Common myeloid progenitor, CD34-positive (primary cell): ENCODE measurements around the gene TAB2.
"Not testable (repeated sequence)": the region's sequence is repeated elsewhere in the genome, so short reads cannot be mapped to it uniquely, and the experiment has no call there.

Experiments used
- CTCF ChIA-PET: fragments of 350-600 bp; sonication (Branson Sonifier 250); formaldehyde crosslinking; loops from one replicate; lab custom pipeline; 2021; ENCODE audit warnings: antibody characterized with exemption; lab: Charles Lee
- POLR2A ChIA-PET: fragments of 350-600 bp; sonication (Branson Sonifier 250); formaldehyde crosslinking; loops from one replicate; lab custom pipeline; 2021; ENCODE audit warnings: antibody characterized with exemption; lab: Charles Lee
- DNase-seq, 3 donors: peaks; one replicate each; pipeline versions ENCODE4 v3.0.0 to v3.0.0-alpha.2; 2013
- H3K27ac ChIP-seq, 2 experiments: 1 replicate in 1 of 2; 2 replicates in 1 of 2; pipeline ENCODE4 v1.7.0; 2013; ENCODE audit warnings: inconsistent platforms in 2 of 2, low read length in 2 of 2, mild to moderate bottlenecking in 2 of 2, low read depth in 1 of 2, moderate library complexity in 1 of 2; ENCODE audit not compliant: severe bottlenecking in 2 of 2, insufficient read depth in 1 of 2, poor library complexity in 1 of 2
- H3K27me3 ChIP-seq, 5 experiments: replicated peaks in 2 of 5; 1 replicate in 3 of 5; 2 replicates in 2 of 5; pipeline versions ENCODE4 v1.6.1 to v1.7.0; 2013; ENCODE audit warnings: low read length in 4 of 5, mild to moderate bottlenecking in 2 of 5, moderate library complexity in 2 of 5, inconsistent platforms in 1 of 5; ENCODE audit not compliant: insufficient read depth in 5 of 5, control insufficient read depth in 4 of 5
- H3K36me3 ChIP-seq, 4 experiments: 1 replicate in 2 of 4; 2 replicates in 2 of 4; pipeline versions ENCODE4 v1.6.1 to v1.7.0; 2013; ENCODE audit warnings: low read length in 3 of 4, control low read depth in 1 of 4, mild to moderate bottlenecking in 1 of 4; ENCODE audit not compliant: control insufficient read depth in 4 of 4, insufficient read depth in 4 of 4
- H3K4me1 ChIP-seq, 4 experiments: 1 replicate in 3 of 4; 2 replicates in 1 of 4; pipeline versions ENCODE4 v1.6.1 to v1.7.1; 2013; ENCODE audit warnings: low read length in 3 of 4, mild to moderate bottlenecking in 3 of 4, control low read depth in 1 of 4, inconsistent platforms in 1 of 4, moderate library complexity in 1 of 4; ENCODE audit not compliant: control insufficient read depth in 4 of 4, insufficient read depth in 4 of 4; ENCODE audit errors: control extremely low read depth in 1 of 4
- H3K4me3 ChIP-seq, 7 experiments: 1 replicate in 4 of 7; 2 replicates in 3 of 7; pipeline versions ENCODE4 v1.5.1 to v1.7.0; 2013; ENCODE audit warnings: mild to moderate bottlenecking in 7 of 7, low read length in 6 of 7, moderate library complexity in 6 of 7, inconsistent platforms in 2 of 7, low read depth in 2 of 7, control low read depth in 1 of 7; ENCODE audit not compliant: insufficient read depth in 4 of 7, control insufficient read depth in 1 of 7; ENCODE audit errors: extremely low read depth in 1 of 7
- H3K9me3 ChIP-seq, 5 experiments: 1 replicate in 4 of 5; 2 replicates in 1 of 5; pipeline versions ENCODE4 v1.6.1 to v1.7.1; 2013; ENCODE audit warnings: low read length in 4 of 5, mild to moderate bottlenecking in 2 of 5, inconsistent platforms in 1 of 5, low read depth in 1 of 5, moderate library complexity in 1 of 5; ENCODE audit not compliant: control insufficient read depth in 4 of 5, insufficient read depth in 2 of 5; ENCODE audit errors: control extremely low read depth in 1 of 5
- WGBS: methylation state at CpG from one replicate; pipeline ENCODE4 v1.1.5; 2013; ENCODE audit not compliant: insufficient coverage; 5-methylcytosine and 5-hydroxymethylcytosine counted together

TAB2 gene

GRCh38 chr6:149440735-149441671 lies 123.5 kb downstream of the TAB2 start:
- H3K4me1 ChIP-seq = no peaks in the 10 kb centered on the region
- peak in 2 of 3 donors; percentile 37 to 46 for DNase-seq
- no peaks in the 10 kb centered on the region for H3K27me3 ChIP-seq
- ChIA-PET POLR2A (no interaction called here), CTCF (interaction anchor here (1.0 to 2.6 kb wide), 4 partner anchors 9 to 396 kb away, joined by 3 to 10 read pairs (median 6); no protein-coding TSS in a partner anchor)
- WGBS = 90% methylated on average over 14 of the region's 16 CpGs
- H3K4me3 ChIP-seq = no peak overlapping the region
- no peak overlapping the region for H3K27ac ChIP-seq
- no peaks in the 10 kb centered on the region for H3K9me3 ChIP-seq
- H3K36me3 ChIP-seq = no peaks in the 10 kb centered on the region

GRCh38 chr6:149441740-149442139 lies 124.2 kb downstream of the TAB2 start:
- Histone ChIP-seq H3K27me3 (peaks cover 0 to 1% (median 0%) of the 10 kb centered on the region in 5 experiments), H3K36me3 (no peaks in the 10 kb centered on the region), H3K27ac (no peak overlapping the region), H3K4me3 (no peak overlapping the region), H3K4me1 (no peaks in the 10 kb centered on the region), H3K9me3 (no peaks in the 10 kb centered on the region)
- 99% methylated on average over 7 of the region's 9 CpGs for whole genome bisulfite sequencing
- ChIA-PET POLR2A (no interaction called here), CTCF (interaction anchor here (1.2 to 2.6 kb wide), 3 partner anchors 10 to 16 kb away, joined by 3 to 10 read pairs (median 7); no protein-coding TSS in a partner anchor)
- DNase-seq = no peak

GRCh38 chr6:149443411-149444181 lies 126.1 kb downstream of the TAB2 start:
- POLR2A ChIA-PET = no interaction called here
- DNase-seq = no peak
- Histone ChIP-seq H3K36me3 (no peaks in the 10 kb centered on the region), H3K4me1 (no peaks in the 10 kb centered on the region), H3K27me3 (peaks cover 0 to 4% (median 0%) of the 10 kb centered on the region in 5 experiments), H3K4me3 (no peak overlapping the region), H3K27ac (no peak overlapping the region), H3K9me3 (no peaks in the 10 kb centered on the region)
- WGBS = 93% methylated on average over 6 of the region's 8 CpGs
- CTCF ChIA-PET = interaction anchor here (1.5 to 2.0 kb wide), 2 partner anchors 12 to 15 kb away, joined by 5 to 7 read pairs; no protein-coding TSS in a partner anchor

- POLR2A ChIA-PET, H3K4me3 ChIP-seq, H3K9me3 ChIP-seq, H3K4me1 ChIP-seq, H3K27ac ChIP-seq, DNase-seq, H3K36me3 ChIP-seq: not testable (repeated sequence)
- CTCF ChIA-PET = interaction anchor here (1.0 to 3.1 kb wide), 3 partner anchors 13 to 73 kb away, joined by 4 to 10 read pairs (median 5); no protein-coding TSS in a partner anchor
- 88% methylated on average over 3 of the region's 3 CpGs for WGBS
- peaks cover 0 to 11% (median 0%) of the 10 kb centered on the region in 5 experiments for H3K27me3 ChIP-seq
These were observed 127.0 kb downstream of the TAB2 start for GRCh38 chr6:149444360-149445094.

- Histone ChIP-seq H3K4me1 (no peaks in the 10 kb centered on the region), H3K4me3 (no peak overlapping the region), H3K27ac (no peak overlapping the region), H3K27me3 (peaks cover 0 to 17% (median 2%) of the 10 kb centered on the region in 5 experiments), H3K9me3 (no peaks in the 10 kb centered on the region), H3K36me3 (no peaks in the 10 kb centered on the region)
- DNase-seq = no peak
- ChIA-PET CTCF (interaction anchor here (0.7 to 3.1 kb wide), 3 partner anchors 13 to 390 kb away, joined by 3 to 10 read pairs (median 4); no protein-coding TSS in a partner anchor), POLR2A (no interaction called here)
- 98% methylated on average over 6 of the region's 6 CpGs for WGBS
These were observed 127.6 kb downstream of the TAB2 start for GRCh38 chr6:149445095-149445466.

- peaks cover 0 to 22% (median 4%) of the 10 kb centered on the region in 5 experiments for H3K27me3 ChIP-seq
- no peaks in the 10 kb centered on the region for H3K36me3 ChIP-seq
- ChIA-PET CTCF (interaction anchor here (0.7 to 3.1 kb wide), 3 partner anchors 14 to 390 kb away, joined by 3 to 10 read pairs (median 4); no protein-coding TSS in a partner anchor), POLR2A (no interaction called here)
- peaks cover 0 to 5% (median 1%) of the 10 kb centered on the region in 4 experiments for H3K4me1 ChIP-seq
- H3K4me3 ChIP-seq = no peak overlapping the region
- no peak overlapping the region for H3K27ac ChIP-seq
- WGBS = 94% methylated on average over 7 of the region's 7 CpGs
- DNase-seq = no peak
- no peaks in the 10 kb centered on the region for H3K9me3 ChIP-seq
These were observed 128.1 kb downstream of the TAB2 start for GRCh38 chr6:149445573-149445972.
